Measurements from ENCODE around the gene RASGEF1C.

Gene RASGEF1C

GRCh38 chr5:180162304-180162661 is 46.7 kb downstream of the RASGEF1C start:
- H3K4me3 ChIP-seq (ENCODE audit: low read length) = no peak overlapping the region

DNA sequence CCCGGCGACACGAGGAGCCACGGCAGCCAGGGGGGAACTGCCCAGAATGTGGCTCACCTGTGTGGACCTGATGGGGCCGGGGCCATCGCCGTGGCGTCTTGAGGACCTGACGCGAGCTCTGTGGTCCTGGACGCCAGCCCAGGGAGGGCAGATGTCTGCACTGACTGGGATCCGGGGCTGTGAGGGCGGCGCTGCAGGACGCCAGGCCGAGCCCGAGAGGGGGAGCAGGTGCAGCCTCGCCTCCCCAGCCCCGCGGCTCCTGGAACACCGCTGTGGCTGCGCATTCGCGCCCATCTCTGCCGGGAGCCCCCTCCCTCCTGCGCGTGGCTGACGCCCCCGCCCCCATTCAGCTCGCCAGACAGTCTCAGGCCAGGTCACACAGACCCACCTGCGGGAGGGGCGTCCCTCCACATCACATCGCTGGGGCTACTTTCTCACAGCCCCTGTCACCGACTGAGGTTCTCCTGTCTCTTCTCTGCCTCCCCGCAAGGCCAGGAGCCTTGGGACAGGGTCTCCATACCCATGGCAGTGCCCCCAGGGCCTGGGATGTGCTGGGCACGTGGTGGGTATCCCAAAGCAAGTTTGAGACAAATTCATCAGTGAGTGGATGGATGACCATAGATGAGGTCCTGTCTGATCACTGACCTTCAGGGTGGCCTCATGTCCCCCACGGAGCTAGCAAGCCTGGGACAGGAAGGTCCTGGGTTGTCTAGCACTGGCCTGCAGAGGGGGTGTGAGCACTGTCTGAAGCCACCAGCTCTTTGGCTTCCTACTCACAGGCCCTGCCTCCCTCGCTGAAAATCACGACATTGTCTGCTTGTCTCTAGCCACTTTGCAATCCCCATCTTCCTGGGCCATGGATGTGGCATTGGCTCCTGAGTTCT is 47.3 kb downstream of the RASGEF1C start:
- no peak overlapping the region for H3K4me3 ChIP-seq (ENCODE audit: low read length)
- H3K4me2 ChIP-seq (ENCODE audit: low read length) = no peak overlapping the region
- no peaks in the 10 kb centered on the region for H3K4me1 ChIP-seq (ENCODE audit: low read length)
- H3K27me3 ChIP-seq (ENCODE audit: low read depth, low read length) = no peaks in the 10 kb centered on the region
- H3K9me3 ChIP-seq (ENCODE audit: insufficient read depth, low read length) = no peaks in the 10 kb centered on the region
- no peaks in the 10 kb centered on the region for H4K20me1 ChIP-seq (ENCODE audit: insufficient read depth, low read length)
- H2AFZ ChIP-seq (ENCODE audit: low read depth, low read length) = no peak overlapping the region
- no peak for TF ChIP-seq EZH2phosphoT487 (IDR thresholded peaks at IDR 0.05; ENCODE audit: low read depth)
- TF ChIP-seq, protein P1, sequence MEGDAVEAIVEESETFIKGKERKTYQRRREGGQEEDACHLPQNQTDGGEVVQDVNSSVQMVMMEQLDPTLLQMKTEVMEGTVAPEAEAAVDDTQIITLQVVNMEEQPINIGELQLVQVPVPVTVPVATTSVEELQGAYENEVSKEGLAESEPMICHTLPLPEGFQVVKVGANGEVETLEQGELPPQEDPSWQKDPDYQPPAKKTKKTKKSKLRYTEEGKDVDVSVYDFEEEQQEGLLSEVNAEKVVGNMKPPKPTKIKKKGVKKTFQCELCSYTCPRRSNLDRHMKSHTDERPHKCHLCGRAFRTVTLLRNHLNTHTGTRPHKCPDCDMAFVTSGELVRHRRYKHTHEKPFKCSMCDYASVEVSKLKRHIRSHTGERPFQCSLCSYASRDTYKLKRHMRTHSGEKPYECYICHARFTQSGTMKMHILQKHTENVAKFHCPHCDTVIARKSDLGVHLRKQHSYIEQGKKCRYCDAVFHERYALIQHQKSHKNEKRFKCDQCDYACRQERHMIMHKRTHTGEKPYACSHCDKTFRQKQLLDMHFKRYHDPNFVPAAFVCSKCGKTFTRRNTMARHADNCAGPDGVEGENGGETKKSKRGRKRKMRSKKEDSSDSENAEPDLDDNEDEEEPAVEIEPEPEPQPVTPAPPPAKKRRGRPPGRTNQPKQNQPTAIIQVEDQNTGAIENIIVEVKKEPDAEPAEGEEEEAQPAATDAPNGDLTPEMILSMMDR (IDR thresholded peaks at IDR 0.05; ENCODE audit: low read depth, low read length) = no peak
- H3K27ac ChIP-seq (ENCODE audit: low read length) = no peak overlapping the region
- H3K9ac ChIP-seq (ENCODE audit: low read length) = no peak overlapping the region
- no peaks in the 10 kb centered on the region for H3K36me3 ChIP-seq (replicated peaks; ENCODE audit: low read depth, low read length)
- no peaks in the 10 kb centered on the region for H3K79me2 ChIP-seq (ENCODE audit: low read length)

More at GRCh38 chr5:180162304-180162661, 46.7 kb downstream of the RASGEF1C start:
- Histone ChIP-seq H3K36me3 (replicated peaks; ENCODE audit: low read depth, low read length) (no peaks in the 10 kb centered on the region), H3K9ac (ENCODE audit: low read length) (no peak overlapping the region), H4K20me1 (ENCODE audit: insufficient read depth, low read length) (no peaks in the 10 kb centered on the region), H3K4me2 (ENCODE audit: low read length) (no peak overlapping the region), H3K27ac (ENCODE audit: low read length) (no peak overlapping the region), H3K27me3 (ENCODE audit: low read depth, low read length) (no peaks in the 10 kb centered on the region), H3K79me2 (ENCODE audit: low read length) (no peaks in the 10 kb centered on the region), H3K4me1 (ENCODE audit: low read length) (no peaks in the 10 kb centered on the region), H3K9me3 (ENCODE audit: insufficient read depth, low read length) (no peaks in the 10 kb centered on the region), H2AFZ (ENCODE audit: low read depth, low read length) (no peak overlapping the region)
- TF ChIP-seq, protein P1 (IDR thresholded peaks at IDR 0.05; ENCODE audit: low read depth, low read length) = no peak
- no peak for TF ChIP-seq EZH2phosphoT487 (IDR thresholded peaks at IDR 0.05; ENCODE audit: low read depth)

- Histone ChIP-seq H3K9ac (ENCODE audit: low read length) (no peak overlapping the region), H3K4me3 (ENCODE audit: low read length) (no peak overlapping the region)
- TF ChIP-seq EZH2phosphoT487 (IDR thresholded peaks at IDR 0.05; ENCODE audit: low read depth) = no peak
- TF ChIP-seq, protein P1 (IDR thresholded peaks at IDR 0.05; ENCODE audit: low read depth, low read length) = no peak
Measured at GRCh38 chr5:180160789-180161188, 48.2 kb downstream of the RASGEF1C start.

DNA sequence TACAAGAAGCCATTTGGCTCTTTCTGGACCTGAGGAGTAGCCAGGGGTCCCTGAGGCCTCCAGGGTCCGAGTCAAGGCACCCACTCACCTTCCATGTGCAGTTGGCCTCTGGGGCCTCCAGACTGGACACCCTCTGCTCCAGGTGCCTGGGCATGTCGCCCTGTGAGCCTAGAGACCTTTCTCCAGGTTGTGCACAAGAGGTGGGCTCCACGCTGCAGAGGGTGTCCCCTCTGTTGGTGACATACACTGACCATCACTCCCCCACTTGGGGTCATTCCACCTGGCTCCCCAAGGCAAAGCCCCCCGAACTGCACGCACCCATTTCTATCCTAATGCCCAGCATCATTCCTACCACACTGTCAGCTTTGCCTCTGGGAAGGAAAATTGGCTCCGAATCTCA is 48.8 kb downstream of the RASGEF1C start:
- Histone ChIP-seq H3K4me2 (ENCODE audit: low read length) (no peak overlapping the region), H3K36me3 (replicated peaks; ENCODE audit: low read depth, low read length) (no peaks in the 10 kb centered on the region), H3K9me3 (ENCODE audit: insufficient read depth, low read length) (no peaks in the 10 kb centered on the region), H2AFZ (ENCODE audit: low read depth, low read length) (no peak overlapping the region), H3K9ac (ENCODE audit: low read length) (no peak overlapping the region), H3K79me2 (ENCODE audit: low read length) (no peaks in the 10 kb centered on the region), H3K4me3 (ENCODE audit: low read length) (no peak overlapping the region), H4K20me1 (ENCODE audit: insufficient read depth, low read length) (no peaks in the 10 kb centered on the region), H3K27ac (ENCODE audit: low read length) (no peak overlapping the region), H3K27me3 (ENCODE audit: low read depth, low read length) (no peaks in the 10 kb centered on the region), H3K4me1 (ENCODE audit: low read length) (no peaks in the 10 kb centered on the region)
- TF ChIP-seq, protein P1 (IDR thresholded peaks at IDR 0.05; ENCODE audit: low read depth, low read length) = no peak
- no peak for TF ChIP-seq EZH2phosphoT487 (IDR thresholded peaks at IDR 0.05; ENCODE audit: low read depth)

More at GRCh38 chr5:180160789-180161188, 48.2 kb downstream of the RASGEF1C start:
- Histone ChIP-seq H2AFZ (ENCODE audit: low read depth, low read length) (no peak overlapping the region), H3K79me2 (ENCODE audit: low read length) (no peaks in the 10 kb centered on the region), H3K4me1 (ENCODE audit: low read length) (no peaks in the 10 kb centered on the region), H3K9me3 (ENCODE audit: insufficient read depth, low read length) (no peaks in the 10 kb centered on the region), H3K27ac (ENCODE audit: low read length) (no peak overlapping the region), H3K36me3 (replicated peaks; ENCODE audit: low read depth, low read length) (no peaks in the 10 kb centered on the region), H3K4me2 (ENCODE audit: low read length) (no peak overlapping the region), H3K27me3 (ENCODE audit: low read depth, low read length) (no peaks in the 10 kb centered on the region), H4K20me1 (ENCODE audit: insufficient read depth, low read length) (no peaks in the 10 kb centered on the region)
